SK-N-SH (cell line): ENCODE results near the gene DBP.

ENCODE experiments used
- SIN3A ChIP-seq: IDR thresholded peaks from 2 replicates; pipeline ENCODE4 v1.6.1; 2012; ENCODE audit warnings: low read depth, mild to moderate bottlenecking, low read length, moderate library complexity, borderline replicate concordance
- TF ChIP-seq, protein P1 (sequence below): fragments of 200-600 bp; sonication (generic); IDR thresholded peaks from 2 replicates; pipeline ENCODE4 v1.6.1; 2017; ENCODE audit warnings: antibody characterized with exemption, mild to moderate bottlenecking, moderate library complexity

GRCh38 chr19:48618916-48619691, 18.1 kb downstream of the DBP start, which contains the start of the genes RPL18 and SPHK2:
- TF ChIP-seq SIN3A, result 0 out of 2 replicates have a peak, but pooled peaks have one; percentile 57
- TF ChIP-seq, protein P1, sequence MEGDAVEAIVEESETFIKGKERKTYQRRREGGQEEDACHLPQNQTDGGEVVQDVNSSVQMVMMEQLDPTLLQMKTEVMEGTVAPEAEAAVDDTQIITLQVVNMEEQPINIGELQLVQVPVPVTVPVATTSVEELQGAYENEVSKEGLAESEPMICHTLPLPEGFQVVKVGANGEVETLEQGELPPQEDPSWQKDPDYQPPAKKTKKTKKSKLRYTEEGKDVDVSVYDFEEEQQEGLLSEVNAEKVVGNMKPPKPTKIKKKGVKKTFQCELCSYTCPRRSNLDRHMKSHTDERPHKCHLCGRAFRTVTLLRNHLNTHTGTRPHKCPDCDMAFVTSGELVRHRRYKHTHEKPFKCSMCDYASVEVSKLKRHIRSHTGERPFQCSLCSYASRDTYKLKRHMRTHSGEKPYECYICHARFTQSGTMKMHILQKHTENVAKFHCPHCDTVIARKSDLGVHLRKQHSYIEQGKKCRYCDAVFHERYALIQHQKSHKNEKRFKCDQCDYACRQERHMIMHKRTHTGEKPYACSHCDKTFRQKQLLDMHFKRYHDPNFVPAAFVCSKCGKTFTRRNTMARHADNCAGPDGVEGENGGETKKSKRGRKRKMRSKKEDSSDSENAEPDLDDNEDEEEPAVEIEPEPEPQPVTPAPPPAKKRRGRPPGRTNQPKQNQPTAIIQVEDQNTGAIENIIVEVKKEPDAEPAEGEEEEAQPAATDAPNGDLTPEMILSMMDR, result no peak
